GM10266 (cell line): ENCODE results near the gene ZCCHC24.

Source experiments
- DNase-seq: peaks from one replicate; pipeline ENCODE4 v3.0.0; 2012; ENCODE audit errors: extremely low spot score
- TF ChIP-seq, protein P1 (sequence below): IDR thresholded peaks from 2 replicates; pipeline ENCODE4 v1.5.1; 2012; ENCODE audit warnings: mild to moderate bottlenecking, low read depth; ENCODE audit not compliant: control insufficient read depth, insufficient read depth; ENCODE audit errors: missing control alignments

Gene ZCCHC24

GRCh38 chr10:79430936-79431335 is 14.5 kb downstream of the ZCCHC24 start:
- TF ChIP-seq, protein P1, sequence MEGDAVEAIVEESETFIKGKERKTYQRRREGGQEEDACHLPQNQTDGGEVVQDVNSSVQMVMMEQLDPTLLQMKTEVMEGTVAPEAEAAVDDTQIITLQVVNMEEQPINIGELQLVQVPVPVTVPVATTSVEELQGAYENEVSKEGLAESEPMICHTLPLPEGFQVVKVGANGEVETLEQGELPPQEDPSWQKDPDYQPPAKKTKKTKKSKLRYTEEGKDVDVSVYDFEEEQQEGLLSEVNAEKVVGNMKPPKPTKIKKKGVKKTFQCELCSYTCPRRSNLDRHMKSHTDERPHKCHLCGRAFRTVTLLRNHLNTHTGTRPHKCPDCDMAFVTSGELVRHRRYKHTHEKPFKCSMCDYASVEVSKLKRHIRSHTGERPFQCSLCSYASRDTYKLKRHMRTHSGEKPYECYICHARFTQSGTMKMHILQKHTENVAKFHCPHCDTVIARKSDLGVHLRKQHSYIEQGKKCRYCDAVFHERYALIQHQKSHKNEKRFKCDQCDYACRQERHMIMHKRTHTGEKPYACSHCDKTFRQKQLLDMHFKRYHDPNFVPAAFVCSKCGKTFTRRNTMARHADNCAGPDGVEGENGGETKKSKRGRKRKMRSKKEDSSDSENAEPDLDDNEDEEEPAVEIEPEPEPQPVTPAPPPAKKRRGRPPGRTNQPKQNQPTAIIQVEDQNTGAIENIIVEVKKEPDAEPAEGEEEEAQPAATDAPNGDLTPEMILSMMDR = no peak
- DNase-seq = no peak

- TF ChIP-seq, protein P1 = no peak
- DNase-seq = no peak
Measured at GRCh38 chr10:79430325-79430905, 15.0 kb downstream of the ZCCHC24 start.

- no peak for DNase-seq
- TF ChIP-seq, protein P1 = no peak
Measured at GRCh38 chr10:79429751-79430150, 15.7 kb downstream of the ZCCHC24 start.

DNA sequence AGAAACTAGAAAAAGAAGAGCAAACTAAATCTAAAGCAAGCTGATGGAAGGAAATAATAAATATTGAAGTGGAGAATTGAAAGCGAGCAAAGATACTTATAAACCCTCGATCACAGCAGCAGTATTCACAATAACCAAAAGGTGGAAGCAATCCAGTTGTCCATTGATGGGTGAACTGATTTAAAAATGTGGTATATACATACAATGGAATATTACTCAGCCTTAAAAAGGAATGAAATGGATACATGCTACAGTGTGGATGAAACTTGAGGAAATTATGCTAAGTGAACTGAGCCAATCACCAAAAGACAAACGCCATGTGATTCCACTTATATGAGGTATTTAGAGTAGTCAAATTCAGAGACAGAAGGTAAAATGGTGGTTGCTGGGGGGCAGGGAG is 17.5 kb downstream of the ZCCHC24 start:
- TF ChIP-seq, protein P1 = no peak
- no peak for DNase-seq

DNA sequence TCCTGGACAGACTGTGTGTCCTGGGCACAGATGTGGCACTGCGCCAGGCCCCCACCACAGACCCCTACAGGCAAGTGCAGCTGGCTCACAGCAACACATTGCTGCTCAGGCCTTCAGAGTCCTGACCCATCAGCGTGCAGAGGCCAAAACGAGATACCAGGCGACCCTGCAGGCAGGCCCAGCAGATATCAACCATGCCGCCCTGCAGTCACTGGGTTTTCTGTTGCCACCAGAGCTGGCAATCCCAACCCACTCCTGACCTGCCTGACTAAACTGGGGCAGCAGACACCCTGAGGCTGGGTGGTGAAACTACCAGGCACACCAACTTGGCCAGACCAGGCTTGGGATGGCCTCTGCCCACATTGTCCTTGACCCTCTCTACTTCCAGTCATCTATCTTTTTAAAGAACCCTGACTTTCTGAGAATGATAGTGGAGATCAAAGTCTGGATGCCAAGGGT is 20.3 kb downstream of the ZCCHC24 start:
- DNase-seq = no peak
- TF ChIP-seq, protein P1 = no peak

DNA sequence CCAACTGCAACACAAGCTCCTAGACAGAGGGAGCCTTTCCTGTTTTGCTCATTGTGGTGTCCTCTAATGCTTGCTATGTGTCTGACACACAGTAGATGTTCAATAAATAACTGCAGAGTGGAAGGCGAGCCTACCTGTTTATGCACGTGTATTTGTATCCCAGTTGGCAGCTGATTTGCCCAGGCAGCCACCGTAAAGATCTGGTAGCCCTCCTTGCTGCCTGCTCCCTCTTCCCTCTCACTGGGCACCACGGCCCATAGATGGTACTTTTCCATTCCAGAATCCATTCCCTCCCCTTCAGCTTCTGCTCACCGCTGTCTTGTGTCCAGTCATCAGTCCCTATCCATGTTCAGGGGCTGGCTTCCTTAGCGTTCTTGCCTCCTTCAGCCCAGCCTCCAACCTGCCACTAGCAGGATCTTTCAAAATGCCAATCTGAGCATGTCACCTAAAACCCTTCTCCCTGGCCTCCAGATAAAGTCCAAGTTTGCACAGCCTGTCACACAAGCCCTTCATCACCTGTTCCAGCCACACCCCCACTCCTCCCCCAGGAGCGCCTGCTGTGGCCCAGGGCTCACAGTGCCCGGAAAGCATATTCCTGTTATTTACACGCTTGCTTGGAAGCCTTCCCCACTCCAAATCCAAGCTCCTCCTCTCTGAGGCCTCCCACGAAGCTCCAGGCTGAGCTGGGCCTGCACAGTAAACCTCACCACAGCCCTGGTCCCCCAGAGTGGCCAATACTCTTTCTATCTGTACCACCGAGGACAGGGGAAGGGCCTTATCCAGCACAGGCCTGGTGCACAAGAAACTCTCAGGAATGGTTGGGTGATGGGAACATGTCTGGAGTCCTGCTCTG is 21.0 kb downstream of the ZCCHC24 start:
- DNase-seq = no peak

More for the DNA sequence above, 21.0 kb downstream of the ZCCHC24 start:
- TF ChIP-seq, protein P1 = no peak
